GM12865 (cell line): ENCODE data around the gene MBLAC1.
"Not testable (repeated sequence)": the region's sequence is repeated elsewhere in the genome, so short reads cannot be mapped to it uniquely, and the experiment has no call there.

Source experiments
- DNase-seq: peaks from one replicate; pipeline ENCODE4 v3.0.0; 2010; ENCODE audit warnings: low read depth
- H3K4me3 ChIP-seq: 2 replicates; pipeline ENCODE4 v1.5.1; 2011; ENCODE audit warnings: mild to moderate bottlenecking, low read depth, low read length, control low read depth
- CTCF ChIP-seq: IDR thresholded peaks from 2 replicates; pipeline ENCODE4 v1.5.1; 2011; ENCODE audit warnings: low read length, control low read depth, low read depth, inconsistent platforms; ENCODE audit not compliant: insufficient read depth; ENCODE audit errors: missing control alignments

Gene MBLAC1

GRCh38 chr7:100132697-100133151 lies 6.0 kb downstream of the MBLAC1 start:
- peak; percentile 80 for DNase-seq
- TF ChIP-seq CTCF: peak; percentile 98

GRCh38 chr7:100137851-100138760 lies 11.3 kb downstream of the MBLAC1 start:
- no peak overlapping the region for H3K4me3 ChIP-seq
- no peak for TF ChIP-seq CTCF
- peak; percentile 52 for DNase-seq

More at GRCh38 chr7:100132697-100133151, 6.0 kb downstream of the MBLAC1 start:
- no peak overlapping the region for H3K4me3 ChIP-seq

GRCh38 chr7:100141555-100141949 lies 14.8 kb downstream of the MBLAC1 start:
- H3K4me3 ChIP-seq: no peak overlapping the region
- DNase-seq: no peak
- TF ChIP-seq CTCF: no peak

- no peak for DNase-seq
- TF ChIP-seq CTCF: no peak
- no peak overlapping the region for H3K4me3 ChIP-seq
Observed at GRCh38 chr7:100142461-100142860, 15.7 kb downstream of the MBLAC1 start.

GRCh38 chr7:100146350-100146749 lies 19.6 kb downstream of the MBLAC1 start:
- not testable (repeated sequence) for DNase-seq, H3K4me3 ChIP-seq

GRCh38 chr7:100147278-100147677 lies 20.5 kb downstream of the MBLAC1 start:
- TF ChIP-seq CTCF: no peak
- no peak for DNase-seq
- H3K4me3 ChIP-seq: no peak overlapping the region

- DNase-seq: no peak
- TF ChIP-seq CTCF: no peak
- peak overlapping the region; percentile 69 for H3K4me3 ChIP-seq
Observed at GRCh38 chr7:100148225-100148558, 21.4 kb downstream of the MBLAC1 start.
